Measurements from ENCODE around the gene KLK15. TPM values are rescaled to one million over a fixed set of nuclear protein-coding genes. Genes with fewer than 3 reads are reported as not detected.
"Not testable (repeated sequence)": the region's sequence is repeated elsewhere in the genome, so short reads cannot be mapped to it uniquely, and the experiment has no call there.

KLK15 gene
- polyA plus RNA-seq, 12 donors, result not detected

- no peak for DNase-seq
Measured at GRCh38 chr19:50796634-50797428, 36.5 kb downstream of the KLK15 start.

GRCh38 chr19:50796128-50796633 is 37.2 kb downstream of the KLK15 start:
- DNase-seq, result no peak

- DNase-seq, result no peak
Measured at GRCh38 chr19:50795664-50796073, 37.7 kb downstream of the KLK15 start.

GRCh38 chr19:50794876-50795663 is 38.3 kb downstream of the KLK15 start:
- no peak for DNase-seq

- no peak for DNase-seq
Measured at GRCh38 chr19:50794074-50794875, 39.1 kb downstream of the KLK15 start.

- DNase-seq, result no peak
Measured at GRCh38 chr19:50793558-50794065, 39.8 kb downstream of the KLK15 start.

- no peak for DNase-seq
Measured at GRCh38 chr19:50792272-50793250, 40.8 kb downstream of the KLK15 start.

GRCh38 chr19:50791594-50792271 is 41.6 kb downstream of the KLK15 start:
- no peak for DNase-seq

- DNase-seq, result no peak
Measured at GRCh38 chr19:50790922-50791467, 42.4 kb downstream of the KLK15 start.

- DNase-seq, result no peak
Measured at GRCh38 chr19:50790396-50790795, 43.0 kb downstream of the KLK15 start, which contains the start of gene ACP4. Gene ACP4, plus strand, starts transcription at chr19:50790415. Its CDS starts 0 bp downstream, at chr19:50790415.

- DNase-seq, result no peak
Measured at GRCh38 chr19:50785329-50785728, 48.0 kb downstream of the KLK15 start.

- DNase-seq, result no peak
Measured at GRCh38 chr19:50784710-50785109, 48.7 kb downstream of the KLK15 start.

GRCh38 chr19:50783848-50784152 is 49.6 kb downstream of the KLK15 start:
- DNase-seq, result not testable (repeated sequence)

- no peak for DNase-seq
Measured at GRCh38 chr19:50780753-50781435, 52.5 kb downstream of the KLK15 start.

GRCh38 chr19:50779504-50780457 is 53.6 kb downstream of the KLK15 start:
- no peak for DNase-seq

GRCh38 chr19:50778906-50779430 is 54.4 kb downstream of the KLK15 start:
- no peak for DNase-seq

GRCh38 chr19:50777830-50778303 is 55.5 kb downstream of the KLK15 start:
- no peak for DNase-seq

All from muscle of arm (tissue), 12 donors.